GM12801 (cell line): Measurements from ENCODE around the gene CLNK.

Experiments used
- CTCF ChIP-seq: IDR thresholded peaks from one replicate; pipeline ENCODE4 v1.5.1; 2011; ENCODE audit warnings: control low read depth; ENCODE audit not compliant: insufficient read length; ENCODE audit errors: extremely low read depth

Gene CLNK

GRCh38 chr4:10715135-10715534, 30.6 kb upstream of the CLNK start:
- no peak for TF ChIP-seq CTCF

DNA sequence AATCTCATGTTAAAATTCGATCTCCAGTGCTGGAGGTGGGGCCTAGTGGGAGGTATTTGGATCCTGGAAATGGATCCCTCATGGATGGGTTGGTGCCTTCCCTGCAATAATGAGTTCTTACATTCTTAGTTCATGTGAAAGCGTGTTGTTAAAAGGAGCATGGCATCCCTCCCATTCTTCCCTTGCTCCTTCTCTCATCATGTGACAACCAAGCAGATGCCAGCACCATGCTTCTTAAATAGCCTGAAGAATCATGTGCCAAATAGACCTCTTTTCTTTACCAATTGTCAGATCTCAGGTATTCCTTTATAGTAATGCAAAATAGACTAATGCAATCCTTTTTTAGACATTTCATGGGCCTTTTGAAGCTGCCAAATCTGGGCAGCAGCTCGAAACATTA, 29.0 kb upstream of the CLNK start:
- no peak for TF ChIP-seq CTCF

DNA sequence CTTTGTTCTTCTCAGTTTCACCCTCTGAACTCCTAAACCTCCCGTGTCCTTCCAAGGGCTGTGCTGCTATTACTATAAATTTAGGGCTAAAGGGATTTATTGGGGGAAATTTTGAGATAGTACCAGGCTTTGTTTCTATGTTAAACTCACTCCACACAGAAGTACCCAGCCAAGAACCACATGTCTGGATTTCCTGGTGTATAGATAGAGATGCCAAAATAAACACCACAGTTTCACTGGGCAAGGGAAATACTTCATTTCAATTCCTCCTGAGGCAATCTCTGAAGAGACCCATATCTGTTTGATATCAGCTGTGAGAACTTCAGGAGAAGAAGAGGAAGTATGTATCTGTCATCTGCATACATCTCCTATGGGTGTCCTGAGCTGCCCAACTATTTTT, 21.7 kb upstream of the CLNK start:
- no peak for TF ChIP-seq CTCF

- no peak for TF ChIP-seq CTCF
These were observed 19.9 kb upstream of the CLNK start for GRCh38 chr4:10704430-10704810.

DNA sequence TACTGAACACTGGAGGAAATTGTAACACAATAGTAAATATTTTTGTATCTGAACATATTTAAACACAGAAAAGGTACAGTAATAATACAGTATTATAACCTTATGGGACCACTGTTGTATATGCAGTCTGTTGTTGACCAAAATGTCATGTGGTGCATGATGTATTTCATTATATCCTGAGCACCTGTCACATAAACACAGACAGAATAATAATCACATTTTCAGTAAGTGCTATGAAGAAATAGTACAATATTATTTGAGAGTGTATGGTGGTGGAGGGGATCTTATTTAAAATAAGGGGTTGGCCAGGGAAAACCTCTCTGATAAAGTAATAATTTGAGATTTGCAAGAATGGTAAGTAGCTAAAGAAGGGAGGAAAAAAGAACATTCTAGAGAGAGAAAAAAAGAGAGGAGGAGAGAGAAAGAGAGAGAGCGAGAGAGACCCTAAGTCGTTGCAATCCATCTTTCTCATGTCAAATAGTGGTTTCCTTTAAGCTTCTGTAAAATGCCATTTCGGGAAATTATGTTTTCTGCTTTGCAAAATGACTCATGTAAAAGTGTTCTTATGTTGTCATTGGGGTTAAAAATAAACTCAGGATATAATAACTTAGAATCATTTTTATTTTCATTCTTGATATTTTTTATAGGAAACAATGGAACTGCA, 19.3 kb upstream of the CLNK start:
- TF ChIP-seq CTCF = no peak

DNA sequence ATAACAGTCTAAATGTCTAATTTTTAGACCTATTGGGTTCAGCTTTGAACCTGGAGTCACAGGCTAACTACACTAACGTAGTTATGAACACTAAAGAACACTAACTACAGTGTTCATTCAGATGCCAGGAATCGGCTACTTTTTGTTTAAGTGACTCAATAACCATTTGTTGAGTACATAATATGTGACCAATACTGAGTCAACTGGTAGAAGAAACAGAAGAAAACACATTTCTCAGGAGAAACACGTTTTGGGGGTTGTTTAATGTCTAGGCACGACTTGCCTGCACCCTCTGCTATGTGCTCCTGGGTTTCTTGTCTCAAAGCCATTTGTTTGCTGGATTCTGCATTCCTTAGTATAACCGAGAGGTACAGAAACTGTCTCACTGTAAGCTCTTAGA, 18.6 kb upstream of the CLNK start:
- no peak for TF ChIP-seq CTCF

DNA sequence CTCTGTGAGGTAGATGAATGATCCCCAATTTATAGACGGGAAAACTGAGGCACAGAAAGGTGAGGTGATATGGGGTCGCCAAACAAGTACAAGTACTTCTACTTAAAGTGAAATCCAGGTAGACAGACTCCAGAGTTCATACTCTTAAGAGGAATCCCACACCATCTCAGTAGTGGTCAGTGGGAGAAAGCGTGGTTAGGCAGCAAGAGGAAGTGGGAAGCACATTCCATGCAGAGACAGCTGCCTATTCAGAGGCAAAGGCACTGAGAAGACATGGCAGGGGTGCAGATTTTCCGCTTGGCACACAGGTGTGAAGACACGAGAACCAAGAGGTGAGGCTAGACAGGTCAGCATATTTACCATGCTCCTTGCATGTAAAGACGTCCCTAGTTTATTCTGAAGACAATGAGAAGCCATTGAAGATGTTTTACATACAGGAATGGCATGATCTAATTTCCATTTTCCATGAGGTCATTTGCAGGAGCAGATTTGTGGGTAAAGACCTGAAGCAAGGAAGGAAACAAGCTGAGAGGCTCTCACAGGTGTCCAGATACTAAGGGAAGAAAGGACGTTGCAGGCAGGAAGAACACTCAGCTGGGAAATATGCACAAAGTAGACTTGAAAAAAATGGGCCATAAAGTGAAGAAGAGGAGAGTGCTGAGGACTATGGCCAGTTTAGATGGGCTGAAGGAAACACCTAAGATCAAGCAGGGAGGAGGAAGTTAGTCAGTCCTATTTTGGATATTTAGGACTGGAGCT, 17.3 kb upstream of the CLNK start:
- TF ChIP-seq CTCF = no peak
